GM18499 (cell line): ENCODE results near the gene EFCAB13.

Experiments
- ATAC-seq: cut with Tn5 transposase; IDR thresholded peaks from one replicate; pipeline ENCODE4 v1.9.1; 2021; ENCODE audit warnings: moderate number of reproducible peaks; ENCODE audit not compliant: insufficient read depth, unreplicated experiment

EFCAB13 gene

GRCh38 chr17:47291242-47291873 lies 32.4 kb upstream of the EFCAB13 start:
- ATAC-seq = no peak

GRCh38 chr17:47292206-47292605 lies 31.5 kb upstream of the EFCAB13 start:
- no peak for ATAC-seq

DNA sequence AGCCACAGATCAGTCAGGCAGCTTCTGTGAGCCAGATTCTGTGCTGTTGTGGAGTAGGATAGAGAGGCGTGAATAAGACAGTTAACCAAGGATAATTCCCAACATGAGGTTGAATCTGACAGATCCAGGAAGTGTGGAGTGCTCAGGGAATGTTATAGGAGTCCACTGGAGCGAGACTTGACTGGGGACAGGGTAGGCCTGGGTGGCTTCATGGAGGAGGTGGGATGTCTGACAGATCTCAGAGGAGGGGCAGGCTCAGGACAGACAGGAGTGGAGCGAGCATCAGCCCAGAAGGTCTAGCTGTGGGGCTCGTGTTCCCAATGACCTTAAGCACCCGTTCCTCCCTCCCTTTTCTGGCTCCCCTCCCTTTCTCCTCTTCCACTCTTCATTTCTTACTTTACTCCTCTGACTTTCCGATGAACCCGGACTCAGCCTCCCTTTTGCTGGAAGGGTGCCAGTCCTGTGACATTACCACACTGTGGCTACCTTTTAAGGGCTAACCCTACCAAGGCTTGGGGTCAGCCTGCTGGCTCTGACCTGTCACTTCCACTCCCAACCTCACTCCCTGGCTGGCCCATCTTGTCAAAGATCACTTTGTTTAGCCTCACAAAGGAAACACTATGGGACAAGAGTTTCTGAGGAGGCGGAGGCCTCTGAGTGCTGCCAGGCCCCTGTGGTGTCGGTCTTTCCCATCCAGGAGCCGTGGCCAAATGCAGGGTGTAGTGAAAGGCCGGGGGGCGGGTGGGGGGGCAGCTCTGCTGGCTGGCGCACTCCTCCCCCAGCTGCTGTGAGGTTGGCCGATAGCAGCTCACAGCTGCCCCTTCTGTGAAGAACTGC lies 28.5 kb upstream of the EFCAB13 start:
- ATAC-seq = no peak

- ATAC-seq = no peak
Measured at GRCh38 chr17:47295874-47296255, 27.9 kb upstream of the EFCAB13 start.

- ATAC-seq = no peak
Measured at GRCh38 chr17:47297661-47298400, 25.9 kb upstream of the EFCAB13 start.

DNA sequence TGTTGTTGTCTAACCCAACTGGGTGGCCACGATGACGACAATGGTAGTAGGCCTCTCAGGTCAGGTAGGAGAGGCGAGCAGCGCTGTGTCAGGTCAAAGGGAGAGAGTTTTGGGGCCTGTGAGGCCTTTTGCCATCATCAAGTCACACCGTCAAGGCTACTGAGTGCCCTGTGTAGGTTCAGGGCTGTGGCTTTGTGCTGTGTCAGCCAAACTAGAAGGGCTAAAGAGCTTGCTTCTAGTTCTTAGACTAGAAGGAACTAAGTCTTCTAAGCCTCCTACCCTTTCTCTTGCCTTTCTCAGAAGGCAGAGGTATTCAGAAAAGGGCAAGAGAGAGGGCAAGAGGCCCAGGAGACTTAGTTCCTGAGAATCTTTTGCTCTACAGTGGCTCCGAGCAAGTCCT lies 25.0 kb upstream of the EFCAB13 start:
- no peak for ATAC-seq

DNA sequence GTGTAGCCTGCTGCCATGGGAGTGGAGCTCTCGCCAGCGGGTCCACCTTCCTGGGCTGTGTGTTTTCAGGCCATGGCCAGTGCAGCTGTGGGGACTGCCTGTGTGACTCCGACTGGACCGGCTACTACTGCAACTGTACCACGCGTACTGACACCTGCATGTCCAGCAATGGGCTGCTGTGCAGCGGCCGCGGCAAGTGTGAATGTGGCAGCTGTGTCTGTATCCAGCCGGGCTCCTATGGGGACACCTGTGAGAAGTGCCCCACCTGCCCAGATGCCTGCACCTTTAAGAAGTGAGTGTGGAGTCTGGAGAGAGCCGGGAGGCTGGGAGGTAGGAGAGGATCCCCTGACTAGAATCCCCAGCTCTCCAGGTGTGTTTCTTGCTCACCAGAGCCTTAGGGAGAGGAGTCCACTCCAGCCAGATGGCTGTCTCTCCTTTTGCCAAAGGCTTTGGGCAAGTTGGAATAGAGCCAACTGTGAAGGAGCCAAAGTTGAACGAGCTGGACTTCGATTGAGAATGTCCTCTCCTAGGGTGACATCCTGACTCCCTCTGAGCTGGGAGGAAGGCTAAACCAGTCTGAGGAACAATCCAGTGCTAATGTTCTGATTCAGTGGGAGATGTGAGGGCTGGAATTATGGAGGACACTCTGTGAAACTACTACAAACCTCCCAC lies 24.4 kb upstream of the EFCAB13 start:
- ATAC-seq = no peak

DNA sequence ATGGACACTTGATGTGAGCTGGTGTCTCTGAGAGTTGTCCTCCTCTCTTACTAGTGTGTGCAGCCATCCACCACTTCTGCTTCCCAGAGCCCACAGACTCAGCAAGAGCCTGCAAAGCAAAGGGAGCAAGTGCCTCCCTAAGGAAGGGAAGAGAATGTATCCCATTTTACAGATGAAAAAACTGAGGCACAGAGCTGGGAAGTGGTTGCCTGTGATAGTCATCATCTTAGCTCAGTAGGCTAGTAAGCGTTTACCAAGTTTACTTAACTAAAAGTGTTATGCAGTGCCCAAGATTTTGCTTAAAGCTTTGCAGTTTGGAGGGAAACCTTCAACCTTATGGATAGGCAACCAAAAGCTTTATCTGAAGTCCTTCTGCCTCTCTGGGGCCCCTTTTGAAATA lies 23.0 kb upstream of the EFCAB13 start:
- no peak for ATAC-seq

- ATAC-seq = no peak
Measured at GRCh38 chr17:47301161-47301560, 22.6 kb upstream of the EFCAB13 start.

DNA sequence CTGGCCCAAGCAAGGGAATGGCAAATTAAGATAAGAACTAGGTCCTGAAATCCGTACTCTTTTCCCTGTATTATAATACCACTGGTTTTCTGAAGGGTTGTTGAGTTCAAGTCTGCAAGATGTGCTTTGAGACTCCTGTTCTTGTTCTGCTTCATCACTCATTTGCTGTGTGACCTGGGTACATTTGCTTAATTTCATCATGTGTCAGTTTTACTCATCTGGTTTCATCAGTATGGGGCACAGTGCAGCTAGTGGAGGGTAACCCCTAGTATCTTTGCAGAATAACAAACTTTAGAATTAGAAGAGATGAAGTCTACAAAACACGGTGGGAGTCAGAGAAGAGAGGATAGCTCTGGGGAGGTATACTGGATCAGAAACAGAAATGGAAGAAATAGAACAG lies 21.9 kb upstream of the EFCAB13 start:
- no peak for ATAC-seq

DNA sequence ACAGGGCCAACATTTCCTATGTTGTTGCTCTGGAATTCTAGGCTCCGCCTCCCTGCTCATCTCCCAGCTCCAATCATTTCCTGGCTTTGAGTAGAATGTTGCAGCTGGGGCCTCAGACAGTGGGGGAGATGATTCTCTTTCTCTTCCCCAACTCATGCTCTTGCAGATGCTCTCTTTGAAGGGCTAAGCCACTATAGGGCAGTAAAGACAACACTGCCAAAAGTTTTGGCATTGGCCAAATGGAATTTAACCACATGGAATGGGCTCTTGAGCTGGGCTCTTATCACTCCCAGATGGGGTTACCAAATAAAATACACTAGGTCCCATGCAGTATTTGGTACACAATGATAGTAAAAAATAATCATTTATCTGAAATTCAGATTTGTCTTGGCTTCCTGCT lies 19.6 kb upstream of the EFCAB13 start:
- ATAC-seq = no peak

GRCh38 chr17:47305302-47305923 lies 18.3 kb upstream of the EFCAB13 start:
- no peak for ATAC-seq

GRCh38 chr17:47310186-47310733 lies 13.5 kb upstream of the EFCAB13 start:
- no peak for ATAC-seq

DNA sequence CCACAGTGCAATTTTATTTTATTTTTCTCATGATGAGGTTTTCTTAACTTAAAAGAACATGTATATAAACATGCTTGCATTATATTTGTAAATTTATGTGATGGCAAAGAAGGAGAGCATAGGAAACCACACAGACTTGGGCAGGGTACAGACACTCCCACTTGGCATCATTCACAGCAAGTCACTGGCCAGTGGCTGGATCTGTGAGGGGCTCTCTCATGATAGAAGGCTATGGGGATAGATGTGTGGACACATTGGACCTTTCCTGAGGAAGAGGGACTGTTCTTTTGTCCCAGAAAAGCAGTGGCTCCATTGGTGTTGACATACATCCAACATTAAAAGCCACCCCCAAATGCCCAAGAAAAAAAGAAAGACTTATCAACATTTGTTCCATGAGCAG lies 12.3 kb upstream of the EFCAB13 start:
- no peak for ATAC-seq

DNA sequence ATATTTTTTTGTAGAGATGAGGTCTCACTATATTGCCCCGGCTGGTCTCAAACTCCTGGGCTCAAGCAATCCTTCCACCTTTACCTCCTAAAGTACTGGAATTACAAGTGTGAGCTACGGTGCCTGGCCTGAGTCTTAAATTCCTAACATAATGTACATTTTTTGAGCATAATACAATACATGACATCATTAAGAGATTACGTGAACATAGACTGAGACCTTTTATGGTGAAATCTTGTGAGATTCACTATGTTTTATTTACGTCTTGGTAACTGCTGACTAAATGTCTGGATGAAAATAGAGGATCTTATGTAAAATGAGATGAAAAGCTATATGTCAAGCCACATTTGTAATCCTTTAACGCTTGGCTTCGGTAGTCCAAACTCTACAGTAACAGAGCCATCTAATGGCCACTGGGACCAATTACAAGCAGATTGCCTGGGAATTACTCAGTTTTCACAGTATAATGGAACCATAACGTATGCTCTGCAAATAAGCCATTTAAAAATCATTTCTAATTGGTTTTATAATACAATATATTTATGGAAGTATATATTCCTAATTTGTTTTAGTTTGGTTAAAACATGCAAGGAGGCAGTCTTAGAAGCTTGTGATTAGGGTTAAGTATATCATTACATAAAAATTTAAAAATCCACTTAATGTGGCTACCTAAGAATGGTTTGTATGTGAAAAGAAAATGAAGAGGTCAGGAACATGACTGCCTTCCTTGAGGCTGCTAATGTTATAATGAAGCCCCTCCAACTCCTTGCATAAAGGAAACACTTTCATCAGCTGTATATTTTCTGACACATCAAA lies 8.1 kb upstream of the EFCAB13 start:
- no peak for ATAC-seq

- no peak for ATAC-seq
Measured at GRCh38 chr17:47316311-47316710, 7.4 kb upstream of the EFCAB13 start.

GRCh38 chr17:47317119-47317518 lies 6.6 kb upstream of the EFCAB13 start:
- no peak for ATAC-seq

GRCh38 chr17:47318197-47318918 lies 5.4 kb upstream of the EFCAB13 start:
- ATAC-seq = no peak
